Middle frontal gyrus (tissue), 1 donor: Measurements from ENCODE around the gene C11orf68.
"Not testable (repeated sequence)": the region's sequence is repeated elsewhere in the genome, so short reads cannot be mapped to it uniquely, and the experiment has no call there.

Experiments used
- DNase-seq: peaks from one replicate; pipeline ENCODE4 v3.0.0-alpha.2; 2015; ENCODE audit warnings: low spot score; ENCODE audit errors: extremely low spot score

C11orf68 gene

GRCh38 chr11:65915101-65915820, 3.6 kb downstream of the C11orf68 start:
- DNase-seq, result no peak

GRCh38 chr11:65912845-65913244, 6.0 kb downstream of the C11orf68 start:
- DNase-seq, result no peak

GRCh38 chr11:65911682-65912568, 6.9 kb downstream of the C11orf68 start:
- no peak for DNase-seq

- DNase-seq, result no peak
Observed at GRCh38 chr11:65907878-65908277, 11.0 kb downstream of the C11orf68 start.

- DNase-seq, result no peak
Observed at GRCh38 chr11:65906602-65907001, 12.3 kb downstream of the C11orf68 start.

GRCh38 chr11:65903715-65904114, 15.1 kb downstream of the C11orf68 start:
- no peak for DNase-seq

GRCh38 chr11:65903068-65903481, 15.8 kb downstream of the C11orf68 start:
- DNase-seq, result no peak

- no peak for DNase-seq
Observed at GRCh38 chr11:65900899-65901180, 18.0 kb downstream of the C11orf68 start.

GRCh38 chr11:65900125-65900898, 18.6 kb downstream of the C11orf68 start, which contains the start of gene FOSL1:
Gene FOSL1, minus strand, starts transcription at chr11:65900388. Its CDS starts 49 bp downstream, at chr11:65900339.
- DNase-seq, result no peak

GRCh38 chr11:65899356-65900124, 19.3 kb downstream of the C11orf68 start:
- no peak for DNase-seq

GRCh38 chr11:65898656-65899355, 20.1 kb downstream of the C11orf68 start:
- no peak for DNase-seq

GRCh38 chr11:65897020-65897471, 21.8 kb downstream of the C11orf68 start:
- DNase-seq, result no peak

GRCh38 chr11:65896034-65896999, 22.5 kb downstream of the C11orf68 start:
- no peak for DNase-seq

- DNase-seq, result no peak
Observed at GRCh38 chr11:65895482-65895981, 23.3 kb downstream of the C11orf68 start.

- DNase-seq, result no peak
Observed at GRCh38 chr11:65894034-65894591, 24.7 kb downstream of the C11orf68 start.

GRCh38 chr11:65892661-65893317, 26.1 kb downstream of the C11orf68 start:
- DNase-seq, result no peak

- DNase-seq, result not testable (repeated sequence)
Observed at GRCh38 chr11:65892137-65892540, 26.7 kb downstream of the C11orf68 start.
